GM12878 (cell line): ENCODE results near the gene JAKMIP1. TPM values are rescaled to one million over a fixed set of nuclear protein-coding genes. Genes with fewer than 3 reads are reported as not detected.

ENCODE experiments used
- CBFB ChIP-seq: IDR thresholded peaks from 2 replicates; pipeline ENCODE4 v1.6.1; 2016; ENCODE audit warnings: antibody characterized with exemption, low read depth
- CBX3 ChIP-seq: fragments of 200-600 bp; sonication (generic); IDR thresholded peaks from 2 replicates; pipeline ENCODE4 v1.6.1; 2016; ENCODE audit warnings: low read depth, borderline replicate concordance
- EP300 ChIP-seq, 2 experiments: fragments of 150-350 bp in 1 of 2; IDR thresholded peaks; 2 replicates each; pipeline ENCODE4 v1.6.1; 2011 to 2012; ENCODE audit warnings: low read depth in 2 of 2, low read length in 2 of 2, borderline replicate concordance in 1 of 2, improper control_type of control experiment in 1 of 2, inconsistent platforms in 1 of 2; ENCODE audit not compliant: control insufficient read depth in 1 of 2
- HCFC1 ChIP-seq: fragments of 150-350 bp; IDR thresholded peaks from 2 replicates; pipeline ENCODE4 v1.6.1; 2014; ENCODE audit warnings: low read length
- IKZF1 ChIP-seq: fragments of 450-650 bp; conservative IDR thresholded peaks from 2 replicates; pipeline ENCODE4 v1.6.1; 2017; ENCODE audit warnings: antibody characterized with exemption, mild to moderate bottlenecking
- KDM1A ChIP-seq: fragments of 200-600 bp; sonication (generic); IDR thresholded peaks from 2 replicates; pipeline ENCODE4 v1.6.1; 2016; ENCODE audit warnings: borderline replicate concordance
- PAX8 ChIP-seq: fragments of 450-650 bp; IDR thresholded peaks from 2 replicates; pipeline ENCODE4 v1.6.1; 2017; ENCODE audit warnings: mild to moderate bottlenecking, moderate library complexity
- POLR2AphosphoS2 ChIP-seq: IDR thresholded peaks from 2 replicates; pipeline ENCODE4 v1.6.1; 2011; ENCODE audit warnings: low read depth, mild to moderate bottlenecking, low read length, improper control_type of control experiment, moderate library complexity
- RAD21 ChIP-seq: IDR thresholded peaks from 2 replicates; pipeline ENCODE4 v1.6.1; 2011; ENCODE audit warnings: mild to moderate bottlenecking, low read depth, low read length, moderate library complexity; ENCODE audit not compliant: insufficient read depth
- SPI1 ChIP-seq: IDR thresholded peaks from 2 replicates; pipeline ENCODE4 v1.6.1; 2011; ENCODE audit warnings: low read depth, mild to moderate bottlenecking, low read length, moderate library complexity, borderline replicate concordance; ENCODE audit not compliant: insufficient read depth
- STAT3 ChIP-seq: IDR thresholded peaks from 2 replicates; pipeline ENCODE4 v1.6.1; 2011; ENCODE audit warnings: low read depth, low read length, improper control_type of control experiment
- WRNIP1 ChIP-seq: IDR thresholded peaks from 2 replicates; pipeline ENCODE4 v1.6.1; 2011; ENCODE audit warnings: low read depth, low read length, improper control_type of control experiment, borderline replicate concordance
- ZNF384 ChIP-seq: IDR thresholded peaks from 2 replicates; pipeline ENCODE4 v1.6.1; 2012; ENCODE audit warnings: low read depth, mild to moderate bottlenecking, low read length, improper control_type of control experiment, borderline replicate concordance
- polyA plus RNA-seq, 11 experiments: library from polyadenylated mRNA; depleted of rRNA in 4 of 11; unstranded in 6 of 11; stranded (reverse) in 5 of 11; fragments of >200 nt; fragmentation: Nextera tagmentation in 4 of 11; fragmentation: Illumina TruSeq in 1 of 11; extraction: Ambion mirVana in 4 of 11; extraction: Trizol in 1 of 11; gene quantifications; 1 replicate in 1 of 11; 2 replicates in 10 of 11; pipeline versions ENCODE4 v1.2.1 to v1.2.3, GENCODE V29; 2011 to 2016; ENCODE audit warnings: inconsistent platforms in 2 of 11, missing spikeins in 2 of 11, low read depth in 1 of 11
- total RNA-seq, 4 experiments: library from RNA; depleted of rRNA in 3 of 4; stranded (reverse); fragments of >200 nt in 3 of 4; fragmentation: Illumina TruSeq in 1 of 4; extraction: Trizol in 1 of 4; gene quantifications; 2 replicates each; pipeline versions ENCODE4 v1.2.1 to v1.2.3, GENCODE V29; 2013 to 2021
- TF ChIP-seq, protein P1 (sequence below): fragments of 450-650 bp; formaldehyde crosslinking; IDR thresholded peaks from 2 replicates; pipeline ENCODE4 v1.4.0; 2020; ENCODE audit warnings: mild to moderate bottlenecking, moderate library complexity
- TF ChIP-seq, protein P2 (sequence below): fragments of 150-350 bp; IDR thresholded peaks from 2 replicates; pipeline ENCODE4 v1.6.1; 2014; ENCODE audit warnings: mild to moderate bottlenecking, low read depth, low read length
- TF ChIP-seq, protein P3 (sequence below): IDR thresholded peaks from 2 replicates; pipeline ENCODE4 v1.6.1; 2012; ENCODE audit warnings: improper control_type of control experiment, low read depth, low read length; ENCODE audit not compliant: insufficient replicate concordance
- TF ChIP-seq, protein P4 (sequence below): fragments of 450-650 bp; IDR thresholded peaks from 2 replicates; pipeline ENCODE4 v1.6.1; 2017; ENCODE audit warnings: mild to moderate bottlenecking

JAKMIP1 gene
- total and polyA plus RNA-seq, 10 of the 15 experiments (the other 5 are each of a cell fraction or from before 2014, with no cell fraction given), result 0.52 to 16.7 (median 12.3) TPM

DNA sequence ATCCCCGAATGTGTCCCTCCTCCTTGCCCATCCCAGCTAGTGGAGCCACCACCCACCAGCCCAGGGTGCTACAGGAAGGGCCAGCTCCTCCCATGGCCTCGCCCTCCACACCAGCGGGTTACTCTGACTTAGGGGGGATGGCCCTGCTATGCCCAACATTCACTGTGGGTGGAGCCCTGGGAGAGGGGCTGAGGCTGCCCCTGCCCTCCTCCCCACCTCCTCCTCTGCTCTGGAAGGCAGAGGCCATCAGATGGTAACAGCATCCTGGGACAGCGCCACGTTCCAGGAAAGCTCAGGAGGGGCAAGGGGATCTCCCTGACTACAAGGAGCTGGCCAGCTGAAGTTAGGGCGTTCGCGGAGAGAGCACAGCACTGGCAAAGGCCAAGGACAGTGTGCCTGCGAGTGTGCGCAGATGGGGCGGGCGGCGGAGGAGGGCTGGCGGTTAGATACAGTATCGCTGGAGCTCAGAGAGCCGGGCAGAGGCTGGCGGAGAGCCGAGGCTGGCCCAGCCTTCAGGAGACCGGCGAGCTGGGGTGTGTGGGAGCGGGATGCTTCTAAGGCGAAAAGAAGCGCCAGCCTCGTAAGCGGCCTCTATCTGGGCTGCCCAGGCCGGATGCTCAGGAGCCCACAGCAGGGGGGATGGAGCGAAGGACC lies 1.5 kb downstream of the JAKMIP1 start (continued):
- TF ChIP-seq, protein P1, sequence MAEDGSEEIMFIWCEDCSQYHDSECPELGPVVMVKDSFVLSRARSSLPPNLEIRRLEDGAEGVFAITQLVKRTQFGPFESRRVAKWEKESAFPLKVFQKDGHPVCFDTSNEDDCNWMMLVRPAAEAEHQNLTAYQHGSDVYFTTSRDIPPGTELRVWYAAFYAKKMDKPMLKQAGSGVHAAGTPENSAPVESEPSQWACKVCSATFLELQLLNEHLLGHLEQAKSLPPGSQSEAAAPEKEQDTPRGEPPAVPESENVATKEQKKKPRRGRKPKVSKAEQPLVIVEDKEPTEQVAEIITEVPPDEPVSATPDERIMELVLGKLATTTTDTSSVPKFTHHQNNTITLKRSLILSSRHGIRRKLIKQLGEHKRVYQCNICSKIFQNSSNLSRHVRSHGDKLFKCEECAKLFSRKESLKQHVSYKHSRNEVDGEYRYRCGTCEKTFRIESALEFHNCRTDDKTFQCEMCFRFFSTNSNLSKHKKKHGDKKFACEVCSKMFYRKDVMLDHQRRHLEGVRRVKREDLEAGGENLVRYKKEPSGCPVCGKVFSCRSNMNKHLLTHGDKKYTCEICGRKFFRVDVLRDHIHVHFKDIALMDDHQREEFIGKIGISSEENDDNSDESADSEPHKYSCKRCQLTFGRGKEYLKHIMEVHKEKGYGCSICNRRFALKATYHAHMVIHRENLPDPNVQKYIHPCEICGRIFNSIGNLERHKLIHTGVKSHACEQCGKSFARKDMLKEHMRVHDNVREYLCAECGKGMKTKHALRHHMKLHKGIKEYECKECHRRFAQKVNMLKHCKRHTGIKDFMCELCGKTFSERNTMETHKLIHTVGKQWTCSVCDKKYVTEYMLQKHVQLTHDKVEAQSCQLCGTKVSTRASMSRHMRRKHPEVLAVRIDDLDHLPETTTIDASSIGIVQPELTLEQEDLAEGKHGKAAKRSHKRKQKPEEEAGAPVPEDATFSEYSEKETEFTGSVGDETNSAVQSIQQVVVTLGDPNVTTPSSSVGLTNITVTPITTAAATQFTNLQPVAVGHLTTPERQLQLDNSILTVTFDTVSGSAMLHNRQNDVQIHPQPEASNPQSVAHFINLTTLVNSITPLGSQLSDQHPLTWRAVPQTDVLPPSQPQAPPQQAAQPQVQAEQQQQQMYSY, result no peak
- TF ChIP-seq SPI1 (no peak), CBFB (no peak), WRNIP1 (no peak), STAT3 (no peak), ZNF384 (no peak), RAD21 (no peak), CBX3 (no peak), EP300 (IDR thresholded peaks at IDR 0.05; ENCODE audit: borderline replicate concordance in 1 of 2, control insufficient read depth in 1 of 2, low read depth in 2 of 2, low read length in 2 of 2) (no peak), KDM1A (no peak), POLR2AphosphoS2 (no peak), HCFC1 (0 out of 2 replicates have a peak, but pooled peaks have one; percentile 18), PAX8 (no peak), IKZF1 (peak; percentile 49; the same call in 1 of the 2 replicates)
- TF ChIP-seq, protein P2, sequence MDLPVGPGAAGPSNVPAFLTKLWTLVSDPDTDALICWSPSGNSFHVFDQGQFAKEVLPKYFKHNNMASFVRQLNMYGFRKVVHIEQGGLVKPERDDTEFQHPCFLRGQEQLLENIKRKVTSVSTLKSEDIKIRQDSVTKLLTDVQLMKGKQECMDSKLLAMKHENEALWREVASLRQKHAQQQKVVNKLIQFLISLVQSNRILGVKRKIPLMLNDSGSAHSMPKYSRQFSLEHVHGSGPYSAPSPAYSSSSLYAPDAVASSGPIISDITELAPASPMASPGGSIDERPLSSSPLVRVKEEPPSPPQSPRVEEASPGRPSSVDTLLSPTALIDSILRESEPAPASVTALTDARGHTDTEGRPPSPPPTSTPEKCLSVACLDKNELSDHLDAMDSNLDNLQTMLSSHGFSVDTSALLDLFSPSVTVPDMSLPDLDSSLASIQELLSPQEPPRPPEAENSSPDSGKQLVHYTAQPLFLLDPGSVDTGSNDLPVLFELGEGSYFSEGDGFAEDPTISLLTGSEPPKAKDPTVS, result no peak
- TF ChIP-seq, protein P3, sequence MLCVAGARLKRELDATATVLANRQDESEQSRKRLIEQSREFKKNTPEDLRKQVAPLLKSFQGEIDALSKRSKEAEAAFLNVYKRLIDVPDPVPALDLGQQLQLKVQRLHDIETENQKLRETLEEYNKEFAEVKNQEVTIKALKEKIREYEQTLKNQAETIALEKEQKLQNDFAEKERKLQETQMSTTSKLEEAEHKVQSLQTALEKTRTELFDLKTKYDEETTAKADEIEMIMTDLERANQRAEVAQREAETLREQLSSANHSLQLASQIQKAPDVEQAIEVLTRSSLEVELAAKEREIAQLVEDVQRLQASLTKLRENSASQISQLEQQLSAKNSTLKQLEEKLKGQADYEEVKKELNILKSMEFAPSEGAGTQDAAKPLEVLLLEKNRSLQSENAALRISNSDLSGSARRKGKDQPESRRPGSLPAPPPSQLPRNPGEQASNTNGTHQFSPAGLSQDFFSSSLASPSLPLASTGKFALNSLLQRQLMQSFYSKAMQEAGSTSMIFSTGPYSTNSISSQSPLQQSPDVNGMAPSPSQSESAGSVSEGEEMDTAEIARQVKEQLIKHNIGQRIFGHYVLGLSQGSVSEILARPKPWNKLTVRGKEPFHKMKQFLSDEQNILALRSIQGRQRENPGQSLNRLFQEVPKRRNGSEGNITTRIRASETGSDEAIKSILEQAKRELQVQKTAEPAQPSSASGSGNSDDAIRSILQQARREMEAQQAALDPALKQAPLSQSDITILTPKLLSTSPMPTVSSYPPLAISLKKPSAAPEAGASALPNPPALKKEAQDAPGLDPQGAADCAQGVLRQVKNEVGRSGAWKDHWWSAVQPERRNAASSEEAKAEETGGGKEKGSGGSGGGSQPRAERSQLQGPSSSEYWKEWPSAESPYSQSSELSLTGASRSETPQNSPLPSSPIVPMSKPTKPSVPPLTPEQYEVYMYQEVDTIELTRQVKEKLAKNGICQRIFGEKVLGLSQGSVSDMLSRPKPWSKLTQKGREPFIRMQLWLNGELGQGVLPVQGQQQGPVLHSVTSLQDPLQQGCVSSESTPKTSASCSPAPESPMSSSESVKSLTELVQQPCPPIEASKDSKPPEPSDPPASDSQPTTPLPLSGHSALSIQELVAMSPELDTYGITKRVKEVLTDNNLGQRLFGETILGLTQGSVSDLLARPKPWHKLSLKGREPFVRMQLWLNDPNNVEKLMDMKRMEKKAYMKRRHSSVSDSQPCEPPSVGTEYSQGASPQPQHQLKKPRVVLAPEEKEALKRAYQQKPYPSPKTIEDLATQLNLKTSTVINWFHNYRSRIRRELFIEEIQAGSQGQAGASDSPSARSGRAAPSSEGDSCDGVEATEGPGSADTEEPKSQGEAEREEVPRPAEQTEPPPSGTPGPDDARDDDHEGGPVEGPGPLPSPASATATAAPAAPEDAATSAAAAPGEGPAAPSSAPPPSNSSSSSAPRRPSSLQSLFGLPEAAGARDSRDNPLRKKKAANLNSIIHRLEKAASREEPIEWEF, result no peak
- TF ChIP-seq, protein P4, sequence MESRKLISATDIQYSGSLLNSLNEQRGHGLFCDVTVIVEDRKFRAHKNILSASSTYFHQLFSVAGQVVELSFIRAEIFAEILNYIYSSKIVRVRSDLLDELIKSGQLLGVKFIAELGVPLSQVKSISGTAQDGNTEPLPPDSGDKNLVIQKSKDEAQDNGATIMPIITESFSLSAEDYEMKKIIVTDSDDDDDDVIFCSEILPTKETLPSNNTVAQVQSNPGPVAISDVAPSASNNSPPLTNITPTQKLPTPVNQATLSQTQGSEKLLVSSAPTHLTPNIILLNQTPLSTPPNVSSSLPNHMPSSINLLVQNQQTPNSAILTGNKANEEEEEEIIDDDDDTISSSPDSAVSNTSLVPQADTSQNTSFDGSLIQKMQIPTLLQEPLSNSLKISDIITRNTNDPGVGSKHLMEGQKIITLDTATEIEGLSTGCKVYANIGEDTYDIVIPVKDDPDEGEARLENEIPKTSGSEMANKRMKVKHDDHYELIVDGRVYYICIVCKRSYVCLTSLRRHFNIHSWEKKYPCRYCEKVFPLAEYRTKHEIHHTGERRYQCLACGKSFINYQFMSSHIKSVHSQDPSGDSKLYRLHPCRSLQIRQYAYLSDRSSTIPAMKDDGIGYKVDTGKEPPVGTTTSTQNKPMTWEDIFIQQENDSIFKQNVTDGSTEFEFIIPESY, result no peak
